HL-60 (cell line): ENCODE results near the gene SLC22A23.

Experiments used
- CTCF ChIP-seq: IDR thresholded peaks from one replicate; pipeline ENCODE4 v1.5.1; 2011; ENCODE audit warnings: low read length, control low read depth, inconsistent platforms; ENCODE audit not compliant: insufficient read depth
- POLR2AphosphoS5 ChIP-seq: IDR thresholded peaks from 2 replicates; pipeline ENCODE4 v1.6.1; 2012; ENCODE audit warnings: low read depth
- REST ChIP-seq: IDR thresholded peaks from 2 replicates; pipeline ENCODE4 v1.6.1; 2012; ENCODE audit warnings: low read depth; ENCODE audit not compliant: insufficient replicate concordance

DNA sequence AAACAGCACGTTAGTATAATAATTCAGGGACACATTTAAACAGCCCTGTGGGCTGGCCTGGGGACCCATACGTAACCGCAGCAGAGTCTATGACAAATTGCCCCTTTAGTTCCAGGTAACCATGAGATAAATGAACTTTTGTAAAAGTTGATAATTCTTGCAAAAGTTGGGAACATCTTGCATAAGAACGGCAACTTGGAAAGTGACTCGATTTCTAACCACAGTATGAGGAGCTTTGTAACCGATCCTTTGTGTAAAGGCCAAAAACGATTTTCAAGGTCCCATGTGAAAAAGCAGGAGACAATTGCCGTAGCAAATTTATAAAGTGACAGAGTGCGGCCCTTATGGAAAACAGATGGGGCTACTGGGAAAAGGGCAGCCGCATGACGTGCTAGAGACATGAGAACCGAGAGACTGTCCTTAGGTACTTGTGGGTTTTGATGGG, 116.5 kb downstream of the SLC22A23 start:
- TF ChIP-seq CTCF (no peak), POLR2AphosphoS5 (no peak), REST (no peak)
